Gastrocnemius medialis (tissue), 4 donors: ENCODE measurements around the gene GIMAP5. TPM values are rescaled to one million over a fixed set of nuclear protein-coding genes. Genes with fewer than 3 reads are reported as not detected.

ENCODE experiments used
- ATAC-seq, 2 donors: fragments of 150-250 bp; one replicate each; pipeline ENCODE4 v1.9.1; 2016
- DNase-seq, 2 donors: peaks; one replicate each; pipeline ENCODE4 v3.0.0-alpha.2; 2019
- H3K27ac ChIP-seq, 4 donors: fragments of 200-600 bp; sonication (generic); 1 replicate in 1 of 4; 2 replicates in 3 of 4; pipeline ENCODE4 v1.5.1; 2016 to 2018; ENCODE audit warnings: mild to moderate bottlenecking in 2 of 4, moderate library complexity in 1 of 4
- H3K27me3 ChIP-seq, 3 donors: fragments of 200-600 bp; sonication (generic) in 2 of 3; 1 replicate in 1 of 3; 2 replicates in 2 of 3; pipeline versions ENCODE4 v1.5.1 to v1.6.0; 2016 to 2019; ENCODE audit warnings: mild to moderate bottlenecking in 1 of 3, moderate library complexity in 1 of 3
- H3K36me3 ChIP-seq, 2 donors: fragments of 200-600 bp; sonication (generic) in 1 of 2; one replicate each; pipeline ENCODE4 v1.5.1; 2017 to 2018
- H3K4me1 ChIP-seq, 2 donors: fragments of 200-600 bp; sonication (generic) in 1 of 2; one replicate each; pipeline ENCODE4 v1.5.1; 2016 to 2017; ENCODE audit warnings: mild to moderate bottlenecking in 2 of 2
- H3K4me3 ChIP-seq, 4 donors: fragments of 200-600 bp; sonication (generic) in 3 of 4; 1 replicate in 1 of 4; 2 replicates in 3 of 4; pipeline ENCODE4 v1.5.1; 2016 to 2019; ENCODE audit warnings: mild to moderate bottlenecking in 2 of 4
- H3K9me3 ChIP-seq, 3 donors: fragments of 200-600 bp; sonication (generic) in 2 of 3; 1 replicate in 1 of 3; 2 replicates in 2 of 3; pipeline ENCODE4 v1.5.1; 2016 to 2019
- CTCF ChIP-seq, 5 experiments: fragments of 450-650 bp in 3 of 5; fragments of 200-600 bp in 2 of 5; sonication (generic) in 2 of 5; IDR thresholded peaks in 4 of 5; conservative IDR thresholded peaks in 1 of 5; 1 replicate in 4 of 5; 2 replicates in 1 of 5; pipeline ENCODE4 v1.5.1; 2016 to 2019; ENCODE audit warnings: antibody characterized with exemption in 5 of 5, mild to moderate bottlenecking in 3 of 5, moderate library complexity in 3 of 5
- POLR2A ChIP-seq, 2 donors: fragments of 450-650 bp; IDR thresholded peaks; one replicate each; pipeline ENCODE4 v1.6.1; 2017; ENCODE audit warnings: antibody characterized with exemption in 2 of 2, mild to moderate bottlenecking in 2 of 2, moderate library complexity in 2 of 2
- in situ Hi-C, 4 donors: fragments of 200-750 bp; cut with MboI; loops; one replicate each; pipeline versions ENCODE4 v1.15.0 to v1.8.0; 2017; ENCODE audit warnings: low sequenced_read_pairs in 4 of 4
- intact Hi-C: fragments of 100-400 bp; cut with DNase I; formaldehyde crosslinking; loops from one replicate; pipeline ENCODE4 v1.15.1; 2023; ENCODE audit warnings: low total_unique reads
- total RNA-seq, 4 donors: library from RNA; depleted of rRNA; stranded (reverse); fragments of >200 nt; gene quantifications; one replicate each; pipeline versions ENCODE4 v1.1.0 to v1.2.3, GENCODE V29; 2016

Gene GIMAP5
- total RNA-seq, 4 donors from 2014 or later, result 13.5 to 29.4 (median 15.6) TPM

- DNase-seq (no peak), ATAC-seq (no peak)
- Histone ChIP-seq H3K4me3 (no peak overlapping the region), H3K4me1 (no peaks in the 10 kb centered on the region), H3K9me3 (no peaks in the 10 kb centered on the region), H3K27ac (peak overlapping the region; percentile 69 to 78 (median 73)), H3K36me3 (no peaks in the 10 kb centered on the region), H3K27me3 (no peaks in the 10 kb centered on the region)
- TF ChIP-seq CTCF (IDR thresholded peaks at IDR 0.05 in 4 of 5, conservative IDR thresholded peaks at IDR 0.05 in 1 of 5) (no peak), POLR2A (IDR thresholded peaks at IDR 0.05) (no peak)
- in situ Hi-C loops, result no loop called here
- intact Hi-C loops, result no loop called here
Observed at GRCh38 chr7:150735596-150736358, 1.4 kb upstream of the GIMAP5 start.

- TF ChIP-seq POLR2A (IDR thresholded peaks at IDR 0.05) (no peak), CTCF (IDR thresholded peaks at IDR 0.05 in 4 of 5, conservative IDR thresholded peaks at IDR 0.05 in 1 of 5) (no peak)
- Histone ChIP-seq H3K9me3 (no peaks in the 10 kb centered on the region), H3K27me3 (no peaks in the 10 kb centered on the region), H3K4me3 (peak overlapping the region; percentile 31 to 58 (median 50)), H3K4me1 (no peaks in the 10 kb centered on the region), H3K36me3 (no peaks in the 10 kb centered on the region), H3K27ac (peak overlapping the region; percentile 69 to 78 (median 73))
- ATAC-seq, result no peak
- intact Hi-C loops, result no loop called here
- DNase-seq, result no peak
- in situ Hi-C loops, result no loop called here
Observed at GRCh38 chr7:150736864-150737263, 354 bp upstream of the GIMAP5 start.

GRCh38 chr7:150738092-150738491, 874 bp downstream of the GIMAP5 start:
- H3K4me3 ChIP-seq, result peak overlapping the region; percentile 49 to 58 (median 55)
- TF ChIP-seq POLR2A (IDR thresholded peaks at IDR 0.05) (no peak), CTCF (IDR thresholded peaks at IDR 0.05 in 4 of 5, conservative IDR thresholded peaks at IDR 0.05 in 1 of 5) (no peak)
- no peaks in the 10 kb centered on the region for H3K4me1 ChIP-seq
- H3K9me3 ChIP-seq, result no peaks in the 10 kb centered on the region
- ATAC-seq, result no peak
- no peak for DNase-seq
- H3K36me3 ChIP-seq, result no peaks in the 10 kb centered on the region
- in situ Hi-C loops (no loop called here), intact Hi-C loops (no loop called here)
- H3K27me3 ChIP-seq, result no peaks in the 10 kb centered on the region
- H3K27ac ChIP-seq, result peak overlapping the region; percentile 69 to 78 (median 73)

GRCh38 chr7:150738591-150739001, 1.4 kb downstream of the GIMAP5 start:
- intact Hi-C loops, result no loop called here
- ATAC-seq (no peak), DNase-seq (no peak)
- Histone ChIP-seq H3K4me3 (peak overlapping the region; percentile 49 to 58 (median 55)), H3K27ac (peak overlapping the region; percentile 69 to 78 (median 73)), H3K4me1 (no peaks in the 10 kb centered on the region), H3K9me3 (no peaks in the 10 kb centered on the region), H3K27me3 (no peaks in the 10 kb centered on the region), H3K36me3 (no peaks in the 10 kb centered on the region)
- in situ Hi-C loops, result no loop called here
- peak; percentile 11 to 23 for TF ChIP-seq POLR2A (IDR thresholded peaks at IDR 0.05)
- no peak for TF ChIP-seq CTCF (IDR thresholded peaks at IDR 0.05 in 4 of 5, conservative IDR thresholded peaks at IDR 0.05 in 1 of 5)
